ENCODE data around the gene BSN.

The BSN gene

GRCh38 chr3:49668414-49668797, 114.1 kb downstream of the BSN start:
- no peak for DNase-seq
- Histone ChIP-seq H3K27me3 (replicated peaks) (no peaks in the 10 kb centered on the region), H3K36me3 (replicated peaks) (no peaks in the 10 kb centered on the region), H3K4me3 (ENCODE audit: low read depth, low read length) (no peak overlapping the region), H3K27ac (no peak overlapping the region)
- in situ Hi-C loops (cut with HindIII; ENCODE audit: low pct_ligation_motif_present, low sequenced_read_pairs) = loop anchor here (25.0 kb wide), 1 partner anchor 106 kb away; the partner anchor contains the start of gene BSN
- TF ChIP-seq CTCF (IDR thresholded peaks at IDR 0.05; ENCODE audit: low read depth, low read length, missing control alignments) = no peak

- TF ChIP-seq CTCF (IDR thresholded peaks at IDR 0.05; ENCODE audit: low read depth, low read length, missing control alignments) = no peak
- no peak overlapping the region for H3K4me3 ChIP-seq (ENCODE audit: low read depth, low read length)
- H3K27me3 ChIP-seq (replicated peaks) = no peaks in the 10 kb centered on the region
- in situ Hi-C loops (cut with HindIII; ENCODE audit: low pct_ligation_motif_present, low sequenced_read_pairs) = loop anchor here (25.0 kb wide), 1 partner anchor 107 kb away; the partner anchor contains the start of gene BSN
- H3K27ac ChIP-seq = no peak overlapping the region
- no peak for DNase-seq
- no peaks in the 10 kb centered on the region for H3K36me3 ChIP-seq (replicated peaks)
Observed at GRCh38 chr3:49668861-49669260, 114.6 kb downstream of the BSN start.

GRCh38 chr3:49669352-49669751, 115.1 kb downstream of the BSN start:
- no peak for DNase-seq
- no peak for TF ChIP-seq CTCF (IDR thresholded peaks at IDR 0.05; ENCODE audit: low read depth, low read length, missing control alignments)
- no peaks in the 10 kb centered on the region for H3K27me3 ChIP-seq (replicated peaks)
- in situ Hi-C loops (cut with HindIII; ENCODE audit: low pct_ligation_motif_present, low sequenced_read_pairs) = loop anchor here (25.0 kb wide), 1 partner anchor 107 kb away; the partner anchor contains the start of gene BSN
- H3K27ac ChIP-seq = no peak overlapping the region
- H3K36me3 ChIP-seq (replicated peaks) = no peaks in the 10 kb centered on the region
- H3K4me3 ChIP-seq (ENCODE audit: low read depth, low read length) = no peak overlapping the region

GRCh38 chr3:49670940-49671290, 116.6 kb downstream of the BSN start:
- no peak overlapping the region for H3K4me3 ChIP-seq (ENCODE audit: low read depth, low read length)
- no peaks in the 10 kb centered on the region for H3K27me3 ChIP-seq (replicated peaks)
- in situ Hi-C loops (cut with HindIII; ENCODE audit: low pct_ligation_motif_present, low sequenced_read_pairs) = loop anchor here (25.0 kb wide), 1 partner anchor 109 kb away; the partner anchor contains the start of gene BSN
- TF ChIP-seq CTCF (IDR thresholded peaks at IDR 0.05; ENCODE audit: low read depth, low read length, missing control alignments) = no peak
- no peak for DNase-seq
- H3K27ac ChIP-seq = no peak overlapping the region
- H3K36me3 ChIP-seq (replicated peaks) = no peaks in the 10 kb centered on the region

- in situ Hi-C loops (cut with HindIII; ENCODE audit: low pct_ligation_motif_present, low sequenced_read_pairs) = loop anchor here (25.0 kb wide), 1 partner anchor 109 kb away; the partner anchor contains the start of gene BSN
- DNase-seq = no peak
- TF ChIP-seq CTCF (IDR thresholded peaks at IDR 0.05; ENCODE audit: low read depth, low read length, missing control alignments) = peak; percentile 93
- Histone ChIP-seq H3K27me3 (replicated peaks) (no peaks in the 10 kb centered on the region), H3K36me3 (replicated peaks) (peaks cover 3% of the 10 kb centered on the region), H3K27ac (no peak overlapping the region), H3K4me3 (ENCODE audit: low read depth, low read length) (no peak overlapping the region)
Observed at GRCh38 chr3:49671291-49672288, 117.3 kb downstream of the BSN start.

All from brain microvascular endothelial cell (primary cell).